Epithelial cell of proximal tubule (primary cell): Measurements from ENCODE around the gene CPEB3. TPM values are rescaled to one million over a fixed set of nuclear protein-coding genes. Genes with fewer than 3 reads are reported as not detected.

ENCODE experiments used
- DNase-seq: peaks from one replicate; pipeline ENCODE4 v3.0.0-alpha.2; 2011; ENCODE audit warnings: low read depth
- H3K4me3 ChIP-seq: 2 replicates; pipeline ENCODE4 v1.5.1; 2011; ENCODE audit warnings: low read depth, mild to moderate bottlenecking, low read length
- total RNA-seq: library from RNA; depleted of rRNA; stranded (reverse); fragments of >200 nt; gene quantifications from 2 replicates; pipeline ENCODE4 v1.2.3, GENCODE V29; 2015
- TF ChIP-seq, protein P1 (sequence below): conservative IDR thresholded peaks from 2 replicates; pipeline ENCODE4 v1.5.1; 2012; ENCODE audit warnings: low read depth, mild to moderate bottlenecking, low read length

Gene CPEB3
- total RNA-seq, 1 donor from 2014 or later = 0.52 TPM

DNA sequence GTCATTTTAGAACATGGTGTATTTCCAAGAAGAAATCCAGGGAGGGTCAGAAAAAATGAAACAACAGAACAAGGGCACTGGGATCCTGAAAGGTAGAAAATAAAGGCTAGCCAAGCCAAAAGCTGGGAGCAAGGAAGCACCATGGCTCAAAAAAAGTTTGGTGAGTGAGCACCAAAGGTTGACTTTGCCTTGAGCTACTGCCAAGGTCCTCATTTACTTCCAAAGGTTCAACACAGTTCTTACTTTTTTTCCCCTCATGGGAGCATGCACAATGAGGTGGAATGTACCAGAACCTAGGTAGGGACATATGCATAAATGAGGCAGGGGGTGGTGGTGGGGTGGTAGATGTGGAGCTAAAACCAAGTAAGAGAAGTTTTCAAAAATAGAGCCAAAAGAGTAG, 182.8 kb downstream of the CPEB3 start:
- no peak for DNase-seq
- TF ChIP-seq, protein P1, sequence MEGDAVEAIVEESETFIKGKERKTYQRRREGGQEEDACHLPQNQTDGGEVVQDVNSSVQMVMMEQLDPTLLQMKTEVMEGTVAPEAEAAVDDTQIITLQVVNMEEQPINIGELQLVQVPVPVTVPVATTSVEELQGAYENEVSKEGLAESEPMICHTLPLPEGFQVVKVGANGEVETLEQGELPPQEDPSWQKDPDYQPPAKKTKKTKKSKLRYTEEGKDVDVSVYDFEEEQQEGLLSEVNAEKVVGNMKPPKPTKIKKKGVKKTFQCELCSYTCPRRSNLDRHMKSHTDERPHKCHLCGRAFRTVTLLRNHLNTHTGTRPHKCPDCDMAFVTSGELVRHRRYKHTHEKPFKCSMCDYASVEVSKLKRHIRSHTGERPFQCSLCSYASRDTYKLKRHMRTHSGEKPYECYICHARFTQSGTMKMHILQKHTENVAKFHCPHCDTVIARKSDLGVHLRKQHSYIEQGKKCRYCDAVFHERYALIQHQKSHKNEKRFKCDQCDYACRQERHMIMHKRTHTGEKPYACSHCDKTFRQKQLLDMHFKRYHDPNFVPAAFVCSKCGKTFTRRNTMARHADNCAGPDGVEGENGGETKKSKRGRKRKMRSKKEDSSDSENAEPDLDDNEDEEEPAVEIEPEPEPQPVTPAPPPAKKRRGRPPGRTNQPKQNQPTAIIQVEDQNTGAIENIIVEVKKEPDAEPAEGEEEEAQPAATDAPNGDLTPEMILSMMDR = no peak
- no peak overlapping the region for H3K4me3 ChIP-seq

DNA sequence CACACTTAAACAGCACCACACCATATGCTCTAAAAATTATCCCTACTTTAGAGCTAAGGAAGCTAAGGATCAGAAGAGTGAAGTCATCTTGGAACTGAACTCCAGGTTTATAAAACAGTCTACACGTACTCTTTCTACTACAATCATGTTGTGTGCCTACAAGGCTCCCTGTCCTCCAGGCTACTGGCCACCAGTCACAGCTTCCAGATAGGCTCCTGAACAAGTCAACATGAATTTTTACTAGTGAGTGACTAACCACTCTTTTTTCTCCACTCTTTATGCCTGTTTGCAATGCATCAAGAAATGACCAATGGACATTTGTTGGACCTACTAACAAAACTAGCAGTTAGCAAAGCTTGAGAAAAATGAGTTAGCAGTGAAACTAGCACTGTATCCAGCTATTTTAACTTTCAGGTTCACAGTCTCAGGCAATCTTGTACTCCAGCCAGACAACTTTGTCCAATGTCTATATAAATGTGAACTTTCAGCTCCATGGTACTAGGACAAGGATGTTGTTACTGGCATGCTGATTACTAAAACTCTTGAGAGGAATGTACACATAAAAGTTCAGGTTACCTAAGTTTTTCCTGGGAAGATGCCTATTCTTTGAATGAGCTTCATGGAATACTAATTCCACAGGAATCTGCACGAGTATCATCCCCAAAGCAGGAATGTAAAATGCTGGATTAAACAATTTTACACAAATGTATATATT, 187.3 kb downstream of the CPEB3 start:
- TF ChIP-seq, protein P1 = no peak
- no peak for DNase-seq
- H3K4me3 ChIP-seq = no peak overlapping the region

DNA sequence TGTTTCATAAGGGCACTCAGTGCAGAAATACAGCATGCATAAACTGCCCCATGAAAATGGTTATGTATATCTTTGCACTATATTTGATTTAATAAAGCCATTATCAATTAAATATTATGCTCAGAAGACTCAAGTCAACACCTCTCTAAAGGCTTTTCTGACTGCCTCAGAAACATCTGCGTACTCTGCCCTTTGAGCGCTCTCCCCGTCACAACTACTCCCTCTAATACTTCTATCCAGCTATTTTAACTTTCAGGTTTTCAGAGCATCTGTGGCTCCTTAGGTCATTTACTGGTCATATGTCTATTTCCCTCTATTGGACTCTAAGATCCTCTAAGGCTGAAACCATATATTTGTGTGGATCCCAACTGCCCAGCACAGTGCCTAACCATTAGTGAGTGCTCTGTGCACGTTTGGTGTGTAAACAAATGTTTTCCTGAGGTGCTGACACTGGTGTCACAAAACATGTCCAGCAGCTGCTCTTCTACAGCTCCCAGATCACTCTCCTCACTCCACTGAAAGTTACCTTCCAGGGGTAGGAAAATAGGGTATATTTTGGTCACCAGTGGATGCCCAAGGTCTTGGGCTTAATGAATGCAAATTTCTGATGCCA, 188.2 kb downstream of the CPEB3 start:
- DNase-seq = no peak
- TF ChIP-seq, protein P1 = no peak
- H3K4me3 ChIP-seq = no peak overlapping the region

DNA sequence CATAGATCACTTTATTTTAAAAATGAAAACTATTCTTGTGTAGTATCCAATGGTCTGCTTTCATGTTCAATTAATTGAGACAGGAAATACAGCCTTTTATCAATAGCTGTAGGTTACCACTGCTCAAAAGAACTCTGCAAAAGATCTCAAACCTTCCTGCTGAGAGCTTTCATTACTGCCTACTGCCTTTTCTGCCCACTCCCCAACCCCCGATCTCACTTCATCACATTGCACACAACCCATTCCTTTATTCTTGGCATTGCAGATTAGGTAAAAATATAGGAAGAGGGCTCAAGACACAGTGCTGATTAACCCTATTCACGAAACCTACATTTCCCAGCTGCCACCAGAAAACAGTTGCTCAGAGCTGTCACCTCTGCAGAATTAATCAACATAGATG, 195.9 kb downstream of the CPEB3 start:
- TF ChIP-seq, protein P1 = no peak
- H3K4me3 ChIP-seq = no peak overlapping the region
- DNase-seq = no peak

DNA sequence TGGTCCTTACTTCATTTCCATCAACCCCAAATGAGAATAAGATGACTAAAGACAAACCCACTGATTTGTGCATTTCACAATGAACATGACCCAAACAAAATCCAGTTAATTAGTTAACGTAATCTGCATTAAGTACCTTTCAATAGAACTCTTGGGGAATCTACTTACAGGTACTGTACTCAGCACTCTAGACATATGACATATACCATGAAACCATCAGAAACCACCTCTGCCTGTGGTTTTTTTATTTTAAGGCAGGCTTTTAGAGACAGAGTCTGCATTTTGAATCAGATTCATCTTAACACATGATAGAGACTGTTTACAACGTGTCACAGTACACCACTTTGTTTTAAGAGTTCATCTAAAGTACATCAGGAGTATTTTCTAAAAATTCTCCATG, 198.9 kb downstream of the CPEB3 start:
- TF ChIP-seq, protein P1 = no peak
- DNase-seq = no peak
- no peak overlapping the region for H3K4me3 ChIP-seq

DNA sequence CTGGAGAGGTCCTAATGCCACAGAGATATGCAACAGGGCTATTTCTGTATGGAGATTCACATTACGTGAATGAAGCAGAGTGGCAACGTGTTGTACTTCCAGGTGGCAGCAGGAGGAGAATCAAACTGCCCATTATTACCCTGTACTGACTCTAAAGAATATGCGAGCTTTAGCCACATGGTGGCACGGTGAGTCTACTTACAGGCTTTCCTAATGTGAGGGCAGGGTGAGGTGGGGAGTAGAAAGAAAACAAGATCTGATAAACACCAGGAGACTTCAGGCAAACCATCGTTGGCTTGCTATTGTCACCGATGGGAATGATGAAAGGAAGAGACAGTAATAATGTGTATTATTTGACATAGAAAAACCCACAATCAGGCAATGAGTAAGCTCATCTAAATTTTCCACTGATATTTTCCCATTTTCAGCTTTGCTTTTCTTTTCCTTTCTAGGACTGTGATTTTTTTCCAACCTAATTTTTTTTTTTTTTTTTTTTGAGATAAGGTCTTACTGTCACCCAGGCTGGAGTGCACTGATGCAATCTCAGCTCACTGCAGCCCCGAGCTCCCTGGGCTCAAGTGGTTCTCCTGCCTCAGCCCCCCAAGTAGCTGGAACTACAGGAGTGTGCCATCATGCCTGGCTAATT, 203.0 kb downstream of the CPEB3 start:
- DNase-seq = peak; percentile 53
- no peak overlapping the region for H3K4me3 ChIP-seq
- TF ChIP-seq, protein P1 = peak; percentile 93
